NT2/D1 (cell line): Measurements from ENCODE around the gene VMAC.

Experiments
- SUZ12 ChIP-seq: IDR thresholded peaks from 2 replicates; pipeline ENCODE4 v1.6.1; 2011; ENCODE audit not compliant: insufficient read length, insufficient read depth; ENCODE audit errors: extremely low read depth
- YY1 ChIP-seq: IDR thresholded peaks from 2 replicates; pipeline ENCODE4 v1.6.1; 2011; ENCODE audit not compliant: insufficient read length, insufficient read depth

- no peak for TF ChIP-seq YY1
- no peak for TF ChIP-seq SUZ12
Measured at GRCh38 chr19:5917431-5918107, 12.9 kb downstream of the VMAC start.
